Measurements from ENCODE around the gene LYPD6B. TPM values are rescaled to one million over a fixed set of nuclear protein-coding genes. Genes with fewer than 3 reads are reported as not detected.

The LYPD6B gene
- total and polyA plus RNA-seq, 2 donors (not counting 3 experiments of a cell fraction or from before 2014, with no cell fraction given): not detected

GRCh38 chr2:149175956-149176355 lies 137.5 kb downstream of the LYPD6B start:
- dilution Hi-C loops (cut with MboI; ENCODE audit: extremely low pct_ligation_motif_present, low sequenced_read_pairs): no loop called here
- Histone ChIP-seq H3K27ac (ENCODE audit: insufficient read depth, low read depth, low read length) (no peak overlapping the region), H3K9me3 (replicated peaks; ENCODE audit: control insufficient read depth, insufficient read depth, low read length) (no peaks in the 10 kb centered on the region), H2AFZ (ENCODE audit: low read depth, low read length) (no peak overlapping the region), H3K9me1 (replicated peaks; ENCODE audit: control insufficient read depth, extremely low read depth, insufficient read depth, low read length) (no peaks in the 10 kb centered on the region), H3K4me1 (ENCODE audit: control insufficient read depth, extremely low read depth, insufficient read depth, low read length) (no peaks in the 10 kb centered on the region), H3K4me3 (replicated peaks in 1 of 3; ENCODE audit: insufficient read depth in 1 of 3, low read depth in 1 of 3, low read length in 3 of 3) (no peak overlapping the region), H3K27me3 (ENCODE audit: control insufficient read depth in 2 of 2, insufficient read depth in 2 of 2, low read length in 2 of 2) (no peaks in the 10 kb centered on the region), H3K9ac (replicated peaks; ENCODE audit: extremely low read depth, insufficient read depth, low read length) (no peak overlapping the region), H4K20me1 (replicated peaks; ENCODE audit: control insufficient read depth, extremely low read depth, insufficient read depth, low read length) (no peaks in the 10 kb centered on the region), H3K4me2 (ENCODE audit: insufficient read depth, low read length) (no peak overlapping the region), H3K36me3 (ENCODE audit: control insufficient read depth in 2 of 2, extremely low read depth in 1 of 2, insufficient read depth in 2 of 2, low read length in 2 of 2) (no peaks in the 10 kb centered on the region), H3K79me2 (ENCODE audit: control insufficient read depth, insufficient read depth, low read length) (no peaks in the 10 kb centered on the region)
- no TSS peak for BruUV-seq (replicated peaks)
- intact Hi-C loops (cut with micrococcal nuclease): no loop called here
- POLR2A ChIA-PET: no interaction called here
- TF ChIP-seq JUN (IDR thresholded peaks at IDR 0.05; ENCODE audit: borderline replicate concordance, insufficient read depth, insufficient read length, low read depth) (no peak), POLR2AphosphoS5 (IDR thresholded peaks at IDR 0.05; ENCODE audit: insufficient read depth, low read depth, low read length) (no peak), GATA2 (IDR thresholded peaks at IDR 0.05; ENCODE audit: insufficient read depth, insufficient read length, low read depth, low read length) (no peak), MYC (IDR thresholded peaks at IDR 0.05; ENCODE audit: low read depth, low read length) (no peak), POLR2A (IDR thresholded peaks at IDR 0.05; ENCODE audit: low read depth, low read length) (no peak), CTCF (IDR thresholded peaks at IDR 0.05; ENCODE audit: extremely low read depth in 1 of 2, insufficient read depth in 1 of 2, low read depth in 1 of 2, low read length in 2 of 2) (no peak)
- FAIRE-seq: no peak
- CTCF ChIA-PET: no interaction called here
- no peak for DNase-seq (ENCODE audit: low read depth, low spot score)

- no peak overlapping the region for H3K4me2 ChIP-seq (ENCODE audit: insufficient read depth, low read length)
- no peaks in the 10 kb centered on the region for H3K36me3 ChIP-seq (ENCODE audit: control insufficient read depth in 2 of 2, extremely low read depth in 1 of 2, insufficient read depth in 2 of 2, low read length in 2 of 2)
- H3K9ac ChIP-seq (replicated peaks; ENCODE audit: extremely low read depth, insufficient read depth, low read length): no peak overlapping the region
- no peaks in the 10 kb centered on the region for H3K4me1 ChIP-seq (ENCODE audit: control insufficient read depth, extremely low read depth, insufficient read depth, low read length)
- no TSS peak for BruUV-seq (replicated peaks)
- ChIA-PET POLR2A (no interaction called here), CTCF (no interaction called here)
- H4K20me1 ChIP-seq (replicated peaks; ENCODE audit: control insufficient read depth, extremely low read depth, insufficient read depth, low read length): no peaks in the 10 kb centered on the region
- H3K27me3 ChIP-seq (ENCODE audit: control insufficient read depth in 2 of 2, insufficient read depth in 2 of 2, low read length in 2 of 2): no peaks in the 10 kb centered on the region
- no peak overlapping the region for H3K4me3 ChIP-seq (replicated peaks in 1 of 3; ENCODE audit: insufficient read depth in 1 of 3, low read depth in 1 of 3, low read length in 3 of 3)
- DNase-seq (ENCODE audit: low read depth, low spot score) (no peak), FAIRE-seq (no peak)
- TF ChIP-seq MYC (IDR thresholded peaks at IDR 0.05; ENCODE audit: low read depth, low read length): no peak
- no peak for TF ChIP-seq EZH2 (IDR thresholded peaks at IDR 0.05; ENCODE audit: borderline replicate concordance, low read depth, low read length, severe bottlenecking)
- no peak for TF ChIP-seq FOS (IDR thresholded peaks at IDR 0.05; ENCODE audit: borderline replicate concordance, insufficient read depth, low read length)
- TF ChIP-seq MAX (IDR thresholded peaks at IDR 0.05; ENCODE audit: insufficient read depth, insufficient read length): no peak
- TF ChIP-seq POLR2AphosphoS5 (IDR thresholded peaks at IDR 0.05; ENCODE audit: insufficient read depth, low read depth, low read length): no peak
- TF ChIP-seq GATA2 (IDR thresholded peaks at IDR 0.05; ENCODE audit: insufficient read depth, insufficient read length, low read depth, low read length): no peak
- no peaks in the 10 kb centered on the region for H3K9me3 ChIP-seq (replicated peaks; ENCODE audit: control insufficient read depth, insufficient read depth, low read length)
- no peaks in the 10 kb centered on the region for H3K79me2 ChIP-seq (ENCODE audit: control insufficient read depth, insufficient read depth, low read length)
- H3K27ac ChIP-seq (ENCODE audit: insufficient read depth, low read depth, low read length): no peak overlapping the region
- no peaks in the 10 kb centered on the region for H3K9me1 ChIP-seq (replicated peaks; ENCODE audit: control insufficient read depth, extremely low read depth, insufficient read depth, low read length)
- dilution Hi-C loops (cut with MboI; ENCODE audit: extremely low pct_ligation_motif_present, low sequenced_read_pairs) (no loop called here), intact Hi-C loops (cut with micrococcal nuclease) (no loop called here)
- H2AFZ ChIP-seq (ENCODE audit: low read depth, low read length): no peak overlapping the region
Measured at GRCh38 chr2:149178612-149179011, 140.1 kb downstream of the LYPD6B start.

All from endothelial cell of umbilical vein (primary cell).